GM10248 (cell line): ENCODE results near the gene SMARCD1.
A peak's percentile ranks its signal among the peaks of the same experiment; 100 is the strongest.

ENCODE experiments used
- CTCF ChIA-PET: fragments of 300-600 bp; sonication (Branson Sonifier 250); formaldehyde crosslinking; extraction: SDS; loops from one replicate; lab custom pipeline; 2021; ENCODE audit warnings: antibody characterized with exemption; lab: Yijun Ruan, JAX
- POLR2A ChIA-PET: fragments of 350-650 bp; sonication (Branson Sonifier 250); formaldehyde crosslinking; extraction: SDS; loops from one replicate; lab custom pipeline; 2020; ENCODE audit warnings: antibody characterized with exemption; lab: Yijun Ruan, JAX
- DNase-seq: peaks from one replicate; pipeline ENCODE4 v3.0.0; 2012; ENCODE audit errors: extremely low spot score
- CTCF ChIP-seq: IDR thresholded peaks from 2 replicates; pipeline ENCODE4 v1.5.1; 2012; ENCODE audit warnings: mild to moderate bottlenecking, low read depth; ENCODE audit errors: extremely low read depth, missing control alignments, control extremely low read depth

Gene SMARCD1

GRCh38 chr12:50086148-50086547, 1.0 kb downstream of the SMARCD1 start:
- no peak for TF ChIP-seq CTCF
- no peak for DNase-seq
- CTCF ChIA-PET = interaction anchor here (1.3 to 5.2 kb wide), 10 partner anchors 11 to 119 kb away, joined by 4 to 66 read pairs (median 10); partner anchors contain the start of genes CERS5, COX14 and GPD1
- POLR2A ChIA-PET = no interaction called here

GRCh38 chr12:50087151-50087550, 2.0 kb downstream of the SMARCD1 start:
- POLR2A ChIA-PET = no interaction called here
- no peak for TF ChIP-seq CTCF
- CTCF ChIA-PET = interaction anchor here (0.9 to 6.2 kb wide), 25 partner anchors 9 to 308 kb away, joined by 3 to 113 read pairs (median 5); partner anchors contain the start of genes CERS5, COX14 and GPD1
- no peak for DNase-seq

DNA sequence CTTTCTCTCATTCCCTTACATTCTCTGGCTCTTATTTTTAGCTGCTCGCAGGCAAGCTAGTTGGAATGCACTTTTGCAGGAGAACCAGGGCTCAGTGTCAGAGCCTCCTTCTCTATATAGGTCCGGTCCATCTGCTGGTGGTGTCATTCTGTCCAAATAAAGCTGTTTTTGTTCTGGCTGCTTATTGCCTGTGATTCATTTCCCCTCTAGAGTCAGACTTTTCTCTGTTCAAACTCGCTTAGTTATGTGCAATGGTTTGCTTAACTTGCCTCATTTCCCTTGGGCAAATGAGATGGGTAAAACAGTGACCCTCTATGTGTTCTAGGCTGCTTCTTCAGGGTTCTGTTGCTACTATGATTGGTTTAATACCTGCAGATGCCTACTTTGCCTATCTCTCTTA, 2.9 kb downstream of the SMARCD1 start:
- TF ChIP-seq CTCF = no peak
- ChIA-PET CTCF (interaction anchor here (0.6 to 6.2 kb wide), 29 partner anchors 8 to 307 kb away, joined by 3 to 113 read pairs (median 5); partner anchors contain the start of genes CERS5, COX14 and GPD1), POLR2A (interaction anchor here (0.7 to 1.1 kb wide), 2 partner anchors 8 to 39 kb away, joined by 3 to 5 read pairs; no protein-coding TSS in a partner anchor)
- DNase-seq = no peak

DNA sequence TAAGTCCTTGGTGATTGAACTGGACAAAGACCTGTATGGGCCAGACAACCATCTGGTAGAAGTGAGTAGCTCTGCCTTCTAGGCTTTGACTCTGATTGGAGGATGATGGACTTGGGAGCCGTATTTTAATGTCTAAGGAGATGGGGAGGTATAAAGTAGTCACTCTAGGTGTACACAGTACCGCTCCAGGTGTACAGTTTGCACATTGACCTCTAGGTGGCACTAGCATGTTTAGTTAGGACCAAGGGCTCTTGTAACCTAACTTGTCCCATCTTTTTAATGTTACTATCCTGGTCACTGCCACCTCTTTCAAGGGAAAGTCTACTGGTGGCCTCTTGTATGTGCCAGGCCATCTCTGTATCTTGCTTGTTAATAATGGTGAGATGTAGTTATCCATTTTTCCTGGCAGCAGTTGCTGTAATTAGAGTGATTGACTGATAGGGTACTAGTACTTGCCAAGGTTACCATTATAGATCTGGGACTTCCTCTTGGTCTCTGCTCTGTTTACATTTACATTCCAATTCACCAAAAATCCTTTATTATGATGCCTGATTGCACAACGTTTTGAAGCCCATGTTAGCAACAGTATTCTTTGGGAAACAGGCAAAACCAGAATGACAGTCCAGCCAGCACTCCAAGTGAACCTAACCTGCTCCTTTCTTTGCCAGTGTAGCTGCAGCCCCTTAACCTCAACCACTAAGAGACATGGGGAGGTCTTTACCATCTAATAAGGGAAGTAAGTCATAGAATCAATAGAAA, 3.6 kb downstream of the SMARCD1 start:
- peak; percentile 68 for DNase-seq
- POLR2A ChIA-PET = interaction anchor here (1.1 kb wide), 1 partner anchor 8 kb away, joined by 3 read pairs; no protein-coding TSS in a partner anchor
- CTCF ChIA-PET = interaction anchor here (0.6 to 6.2 kb wide), 29 partner anchors 8 to 557 kb away, joined by 3 to 113 read pairs (median 5); partner anchors contain the start of genes CERS5, COX14 and GPD1

GRCh38 chr12:50089730-50090129, 4.6 kb downstream of the SMARCD1 start:
- ChIA-PET CTCF (interaction anchor here (0.6 to 6.2 kb wide), 17 partner anchors 10 to 556 kb away, joined by 3 to 113 read pairs (median 4); partner anchors contain the start of genes COX14 and GPD1), POLR2A (no interaction called here)
- no peak for TF ChIP-seq CTCF
- no peak for DNase-seq

More for the DNA sequence above, 3.6 kb downstream of the SMARCD1 start:
- TF ChIP-seq CTCF = peak; percentile 84

DNA sequence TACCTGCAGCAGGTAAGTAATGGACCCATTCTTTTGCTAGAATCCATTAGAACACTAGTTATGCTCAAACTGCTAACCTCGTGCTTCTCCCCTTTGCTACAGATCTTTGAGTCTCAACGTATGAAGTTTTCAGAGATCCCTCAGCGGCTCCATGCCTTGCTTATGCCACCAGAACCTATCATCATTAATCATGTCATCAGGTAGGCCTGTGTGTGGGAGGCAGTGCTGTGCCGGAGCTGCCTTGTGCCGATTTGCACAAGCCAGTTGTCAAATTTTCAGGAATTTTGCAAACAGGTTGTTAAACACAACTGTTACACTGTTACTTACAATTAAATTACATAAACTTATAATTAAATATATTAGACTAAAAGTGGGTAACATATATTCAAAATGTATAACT, 5.2 kb downstream of the SMARCD1 start:
- DNase-seq = no peak
- CTCF ChIA-PET = interaction anchor here (0.6 to 6.2 kb wide), 12 partner anchors 10 to 124 kb away, joined by 3 to 113 read pairs (median 4); partner anchors contain the start of gene COX14
- no peak for TF ChIP-seq CTCF
- POLR2A ChIA-PET = interaction anchor here (1.0 kb wide), 1 partner anchor 14 kb away, joined by 3 read pairs; no protein-coding TSS in a partner anchor
